ENCODE data around the gene ABI3BP. TPM values are rescaled to one million over a fixed set of nuclear protein-coding genes. Genes with fewer than 3 reads are reported as not detected.

Gene ABI3BP
- total and polyA plus RNA-seq, 10 of the 15 experiments (the other 5 are each of a cell fraction or from before 2014, with no cell fraction given), result 0.03 to 0.42 (median 0.11) TPM; not detected in 4

DNA sequence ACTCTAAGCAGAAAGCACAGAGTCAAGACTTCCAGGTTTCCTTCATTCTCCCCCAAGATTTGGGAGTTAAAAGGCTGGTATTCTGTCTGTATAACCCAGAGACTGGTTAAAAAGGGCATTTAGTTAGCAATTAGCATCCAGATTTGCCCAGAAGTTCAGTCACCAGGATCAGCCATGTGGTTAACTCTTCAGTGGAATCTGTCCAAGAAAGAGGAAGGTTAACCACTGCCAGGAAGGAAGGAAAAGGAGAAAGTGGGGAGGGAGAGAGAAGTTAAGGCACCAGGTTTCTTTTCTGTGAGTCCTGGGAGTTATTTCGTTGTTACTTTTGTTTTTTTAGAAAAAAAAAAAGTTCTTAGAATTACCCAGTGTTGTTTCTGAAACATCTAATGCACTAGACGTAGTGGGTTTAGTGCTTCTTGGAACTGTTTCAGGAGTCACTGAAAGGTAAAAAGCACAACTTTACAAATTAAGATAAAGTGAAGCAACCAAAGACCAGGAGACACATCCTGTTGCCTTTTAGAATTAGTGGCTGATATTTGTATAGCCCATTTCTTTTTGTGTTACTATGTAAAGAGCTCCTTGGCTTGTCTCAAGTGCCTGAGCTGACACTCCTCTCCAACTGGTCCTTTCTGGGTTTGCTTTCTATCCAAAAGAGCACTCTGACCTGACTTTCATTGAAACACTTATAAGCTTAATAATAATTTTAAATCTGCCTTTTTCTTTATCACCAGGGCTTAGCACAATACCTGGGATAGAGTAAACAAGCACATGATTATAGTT, 128.6 kb downstream of the ABI3BP start:
- in situ Hi-C loops (cut with MboI), result no loop called here
- BruUV-seq (replicated peaks), result no TSS peak

DNA sequence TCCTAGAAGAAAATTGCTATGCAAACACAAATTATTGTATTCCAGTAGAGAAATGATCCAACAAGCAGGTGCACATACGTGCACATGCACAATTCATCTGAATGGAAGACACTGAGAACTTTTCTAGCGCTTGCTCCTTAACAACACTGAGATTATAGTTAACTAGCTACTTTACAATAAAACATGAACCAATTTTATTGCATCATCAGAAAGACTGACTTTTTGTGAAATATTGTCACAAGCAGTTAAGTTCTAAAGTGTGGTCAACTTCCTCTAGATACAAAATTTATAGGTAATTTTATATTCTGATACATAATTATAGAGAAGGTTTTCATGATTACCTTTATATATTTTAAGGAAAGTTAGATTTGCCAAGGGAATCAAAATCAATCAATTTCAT, 135.4 kb downstream of the ABI3BP start:
- TF ChIP-seq, protein P1, sequence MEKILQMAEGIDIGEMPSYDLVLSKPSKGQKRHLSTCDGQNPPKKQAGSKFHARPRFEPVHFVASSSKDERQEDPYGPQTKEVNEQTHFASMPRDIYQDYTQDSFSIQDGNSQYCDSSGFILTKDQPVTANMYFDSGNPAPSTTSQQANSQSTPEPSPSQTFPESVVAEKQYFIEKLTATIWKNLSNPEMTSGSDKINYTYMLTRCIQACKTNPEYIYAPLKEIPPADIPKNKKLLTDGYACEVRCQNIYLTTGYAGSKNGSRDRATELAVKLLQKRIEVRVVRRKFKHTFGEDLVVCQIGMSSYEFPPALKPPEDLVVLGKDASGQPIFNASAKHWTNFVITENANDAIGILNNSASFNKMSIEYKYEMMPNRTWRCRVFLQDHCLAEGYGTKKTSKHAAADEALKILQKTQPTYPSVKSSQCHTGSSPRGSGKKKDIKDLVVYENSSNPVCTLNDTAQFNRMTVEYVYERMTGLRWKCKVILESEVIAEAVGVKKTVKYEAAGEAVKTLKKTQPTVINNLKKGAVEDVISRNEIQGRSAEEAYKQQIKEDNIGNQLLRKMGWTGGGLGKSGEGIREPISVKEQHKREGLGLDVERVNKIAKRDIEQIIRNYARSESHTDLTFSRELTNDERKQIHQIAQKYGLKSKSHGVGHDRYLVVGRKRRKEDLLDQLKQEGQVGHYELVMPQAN (conservative IDR thresholded peaks at IDR 0.05), result no peak
- TF ChIP-seq NFIC (IDR thresholded peaks at IDR 0.05; ENCODE audit: low read depth, low read length) (no peak), TARDBP (IDR thresholded peaks at IDR 0.05; ENCODE audit: borderline replicate concordance) (no peak)
- no TSS peak for BruUV-seq (replicated peaks)
- 66% methylated on average over 2 of the region's 2 CpGs for WGBS (ENCODE audit: insufficient coverage, insufficient replicate concordance, low lambda C conversion rate, missing lambda C conversion rate)

More for the DNA sequence above, 128.6 kb downstream of the ABI3BP start:
- no peak for FAIRE-seq
- DNase-seq (ENCODE audit: low read depth, low spot score), result no peak
- Histone ChIP-seq H3K4me2 (ENCODE audit: control insufficient read depth, insufficient read depth) (no peak overlapping the region), H3K36me3 (ENCODE audit: control insufficient read depth in 2 of 2, insufficient read depth in 2 of 2, low read length in 1 of 2) (no peaks in the 10 kb centered on the region), H4K20me1 (ENCODE audit: control insufficient read depth, insufficient read depth) (no peaks in the 10 kb centered on the region), H3K9me3 (replicated peaks; ENCODE audit: control insufficient read depth, insufficient read depth, low read length) (no peaks in the 10 kb centered on the region), H3K4me1 (ENCODE audit: control insufficient read depth, insufficient read depth, low read length) (no peaks in the 10 kb centered on the region), H3K27me3 (replicated peaks in 1 of 2; ENCODE audit: control insufficient read depth in 2 of 2, insufficient read depth in 2 of 2, low read length in 1 of 2) (no peaks in the 10 kb centered on the region; a peak in 1 of 4 replicates), H3K9ac (ENCODE audit: control insufficient read depth, insufficient read depth, low read length) (no peak overlapping the region), H2AFZ (ENCODE audit: control insufficient read depth, low read depth, low read length) (no peak overlapping the region), H3K79me2 (ENCODE audit: control insufficient read depth, insufficient read depth, low read length) (no peaks in the 10 kb centered on the region), H3K27ac (ENCODE audit: control insufficient read depth, insufficient read depth) (no peak overlapping the region), H3K4me3 (no peak overlapping the region)
- intact Hi-C loops (cut with micrococcal nuclease; ENCODE audit: unreplicated experiment), result no loop called here
- RAD21 ChIA-PET (ENCODE audit: unreplicated experiment), result no interaction called here
- ATAC-seq, result no peak
- TF ChIP-seq HDAC2 (IDR thresholded peaks at IDR 0.05) (no peak), ELK1 (IDR thresholded peaks at IDR 0.05; ENCODE audit: low read depth, low read length) (no peak), ATF7 (IDR thresholded peaks at IDR 0.05; ENCODE audit: low read depth) (no peak)
- 11% methylated on average over 2 of the region's 2 CpGs for WGBS (ENCODE audit: insufficient coverage, insufficient replicate concordance, low lambda C conversion rate, missing lambda C conversion rate)
- SMC1A ChIA-PET (ENCODE audit: uncharacterized antibody, unreplicated experiment), result interaction anchor here (0.8 kb wide), 1 partner anchor 124 kb away, joined by 4 read pairs; no protein-coding TSS in a partner anchor
- CTCF ChIA-PET, result interaction anchor here (0.5 to 0.8 kb wide), 2 partner anchors 9 to 47 kb away, joined by 3 read pairs; no protein-coding TSS in a partner anchor
- POLR2A ChIA-PET, result no interaction called here

More for the DNA sequence above, 135.4 kb downstream of the ABI3BP start:
- Histone ChIP-seq H3K27me3 (replicated peaks in 1 of 2; ENCODE audit: control insufficient read depth in 2 of 2, insufficient read depth in 2 of 2, low read length in 1 of 2) (no peaks in the 10 kb centered on the region), H3K4me1 (ENCODE audit: control insufficient read depth, insufficient read depth, low read length) (no peaks in the 10 kb centered on the region), H3K79me2 (ENCODE audit: control insufficient read depth, insufficient read depth, low read length) (no peaks in the 10 kb centered on the region), H2AFZ (ENCODE audit: control insufficient read depth, low read depth, low read length) (no peak overlapping the region), H3K36me3 (ENCODE audit: control insufficient read depth in 2 of 2, insufficient read depth in 2 of 2, low read length in 1 of 2) (no peaks in the 10 kb centered on the region), H3K9ac (ENCODE audit: control insufficient read depth, insufficient read depth, low read length) (no peak overlapping the region), H3K4me3 (no peak overlapping the region), H3K27ac (ENCODE audit: control insufficient read depth, insufficient read depth) (no peak overlapping the region), H3K4me2 (ENCODE audit: control insufficient read depth, insufficient read depth) (no peak overlapping the region), H4K20me1 (ENCODE audit: control insufficient read depth, insufficient read depth) (no peaks in the 10 kb centered on the region), H3K9me3 (replicated peaks; ENCODE audit: control insufficient read depth, insufficient read depth, low read length) (no peaks in the 10 kb centered on the region)
- in situ Hi-C loops (cut with MboI) (no loop called here), intact Hi-C loops (cut with micrococcal nuclease; ENCODE audit: unreplicated experiment) (no loop called here)
- no peak for ATAC-seq
- FAIRE-seq, result peak; percentile 18
- SMC1A ChIA-PET (ENCODE audit: uncharacterized antibody, unreplicated experiment), result no interaction called here
- RAD21 ChIA-PET (ENCODE audit: unreplicated experiment), result no interaction called here
- CTCF ChIA-PET, result no interaction called here
- POLR2A ChIA-PET, result no interaction called here
- no peak for DNase-seq (ENCODE audit: low read depth, low spot score)
